NCI-H510A treated with DMSO at 0.1 percent for 48 hours (cell line): ENCODE results near the gene SUPT3H.
"Not testable (repeated sequence)": the region's sequence is repeated elsewhere in the genome, so short reads cannot be mapped to it uniquely, and the experiment has no call there.

Experiments used
- DNase-seq: peaks from one replicate; lab custom pipeline; 2025; lab: John Stamatoyannopoulos, UW

The SUPT3H gene

DNA sequence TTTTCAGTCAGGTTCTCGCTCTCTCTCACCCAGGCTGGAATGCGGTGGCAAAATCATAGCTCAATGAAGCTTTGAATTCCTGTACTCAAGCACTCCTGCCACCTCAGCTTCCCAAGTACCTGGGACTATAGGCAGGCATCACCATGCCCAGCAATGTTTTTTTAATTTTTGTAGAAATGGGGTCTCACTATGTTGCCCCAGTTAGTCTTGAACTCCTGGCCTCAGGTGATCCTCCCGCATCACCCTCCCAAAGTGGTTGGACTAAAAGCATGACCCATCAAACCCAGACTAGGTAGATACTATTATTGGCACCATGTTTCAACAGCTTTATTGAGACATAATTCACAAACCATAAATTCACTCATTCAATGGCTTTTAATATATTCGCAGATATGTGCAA, 122.3 kb downstream of the SUPT3H start:
- DNase-seq: no peak

DNA sequence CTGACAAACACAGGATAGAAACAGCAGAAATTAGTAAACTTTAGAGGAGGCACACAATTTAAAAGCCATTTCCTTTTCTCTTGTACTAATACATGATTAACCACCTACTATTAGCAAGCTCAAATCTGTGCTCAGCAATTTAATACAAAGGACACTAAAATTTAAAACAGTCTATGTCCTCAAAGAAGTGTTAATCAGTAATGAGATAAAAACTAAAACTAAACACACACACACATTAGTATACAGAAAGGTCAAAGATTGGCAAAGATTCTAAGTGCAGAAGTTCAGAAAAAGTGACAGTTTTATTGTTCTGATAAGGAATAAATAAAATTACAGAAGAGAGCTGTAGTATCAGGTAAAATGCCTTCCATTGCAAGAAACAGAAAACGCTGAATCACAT, 123.5 kb downstream of the SUPT3H start:
- DNase-seq: no peak

GRCh38 chr6:45253453-45253852, 124.3 kb downstream of the SUPT3H start:
- DNase-seq: peak; percentile 91

GRCh38 chr6:45231660-45232059, 146.1 kb downstream of the SUPT3H start:
- DNase-seq: no peak

DNA sequence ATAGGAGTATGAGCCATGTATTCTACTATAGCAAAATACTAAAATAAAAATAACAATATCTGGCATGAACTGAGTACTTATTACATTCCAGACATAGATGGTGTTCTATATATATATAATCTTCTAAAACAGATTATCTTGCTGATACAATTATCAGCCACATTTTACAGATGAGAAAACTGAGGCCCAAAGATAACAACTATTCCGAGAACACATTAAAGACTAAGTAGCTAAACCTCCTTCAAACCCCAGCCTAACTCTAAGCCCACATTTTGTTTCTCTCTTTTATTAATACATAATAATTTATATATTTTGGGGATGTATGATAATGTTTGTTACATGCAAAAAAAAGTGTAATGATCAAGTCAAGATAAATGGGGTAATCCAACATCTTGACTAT, 148.3 kb downstream of the SUPT3H start:
- DNase-seq: no peak

- DNase-seq: no peak
These were observed 151.7 kb downstream of the SUPT3H start for GRCh38 chr6:45226081-45226480.

DNA sequence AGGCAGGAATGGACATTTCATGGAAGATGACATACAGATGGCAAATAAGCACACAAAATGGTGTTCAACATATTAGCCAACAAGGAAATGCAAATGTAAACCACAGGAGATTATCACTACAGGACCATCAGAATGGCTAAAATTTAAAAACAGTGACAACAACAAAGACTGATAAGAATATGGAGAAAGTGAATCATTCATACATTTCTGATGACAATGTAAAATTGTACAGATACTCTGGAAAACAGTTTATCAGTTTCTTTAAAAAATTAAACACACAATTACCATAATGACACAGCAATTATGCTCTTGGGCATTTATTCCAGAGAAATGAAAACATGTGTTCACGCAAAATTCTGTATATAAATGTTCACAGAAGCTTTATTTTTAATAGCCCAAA, 155.4 kb downstream of the SUPT3H start:
- DNase-seq: no peak

- DNase-seq: no peak
These were observed 162.0 kb downstream of the SUPT3H start for GRCh38 chr6:45215759-45216158.

DNA sequence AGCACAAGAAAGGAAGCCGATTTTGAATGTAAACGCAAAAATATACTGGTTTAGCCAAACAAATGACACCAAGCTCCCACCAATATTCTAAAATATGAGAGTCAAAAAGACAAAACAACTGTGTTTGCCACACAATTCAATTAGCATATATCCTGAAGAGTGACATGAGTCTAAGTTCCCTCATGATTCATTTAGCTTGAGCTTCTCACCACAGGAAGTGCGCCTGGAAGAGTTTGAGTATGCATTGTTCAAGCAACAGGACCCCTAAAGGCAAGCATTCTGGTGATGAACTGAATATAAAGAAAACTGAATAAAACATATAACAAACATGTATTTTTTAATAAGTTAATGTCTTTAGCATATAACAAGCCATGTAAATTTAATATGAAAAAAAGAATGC, 164.8 kb downstream of the SUPT3H start:
- no peak for DNase-seq

DNA sequence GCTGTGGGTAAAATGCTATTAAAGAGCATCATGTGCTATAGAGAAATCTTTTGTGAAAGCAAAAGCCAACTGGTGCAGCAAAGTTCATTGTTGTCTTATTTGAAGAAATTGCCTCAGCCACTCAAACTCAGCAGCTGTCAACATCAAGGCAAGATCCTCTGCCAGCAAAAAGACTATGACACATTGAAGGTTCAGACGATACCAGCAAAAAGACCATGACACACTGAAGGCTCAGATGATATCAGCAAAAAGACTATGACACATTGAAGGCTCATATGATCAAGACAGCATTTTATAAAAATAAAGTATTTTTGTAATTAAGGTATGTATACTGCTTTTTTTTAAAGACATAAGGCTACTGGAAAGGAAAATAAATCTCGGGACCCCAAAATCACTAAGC, 168.0 kb downstream of the SUPT3H start:
- no peak for DNase-seq

DNA sequence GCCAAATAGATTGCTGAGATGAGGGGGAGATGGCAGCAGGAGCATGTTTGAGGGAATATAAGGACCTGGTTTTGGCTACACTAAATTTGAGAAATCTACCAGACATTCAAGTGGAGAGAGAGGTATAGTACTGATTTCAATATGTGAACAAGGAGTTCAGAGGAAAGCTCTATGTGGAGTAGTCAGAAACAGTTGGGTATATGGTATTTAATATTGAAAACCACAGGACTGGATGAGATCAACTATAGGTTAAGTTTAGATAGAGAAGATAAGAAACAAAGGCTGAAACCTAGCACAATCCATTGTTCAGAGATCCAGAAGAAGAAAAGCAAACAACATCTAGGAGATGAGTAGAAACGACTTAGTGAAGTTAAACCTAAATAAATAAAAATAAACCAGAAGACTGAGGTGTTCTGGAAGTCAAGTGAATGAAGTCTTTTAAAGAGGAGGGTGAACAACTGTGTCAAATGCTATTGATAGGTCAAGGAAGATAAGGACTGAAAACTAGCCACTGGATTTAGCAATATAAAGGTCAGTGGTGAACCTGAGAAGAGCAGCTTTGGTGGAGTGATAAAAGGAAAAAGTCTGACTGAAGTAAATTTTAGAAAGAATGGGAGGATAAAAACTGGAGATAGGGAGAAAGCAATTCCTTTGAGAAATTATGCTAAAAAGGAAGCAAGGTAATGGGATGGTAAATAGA, 170.8 kb downstream of the SUPT3H start:
- DNase-seq: no peak

GRCh38 chr6:45201484-45201883, 176.2 kb downstream of the SUPT3H start:
- no peak for DNase-seq

DNA sequence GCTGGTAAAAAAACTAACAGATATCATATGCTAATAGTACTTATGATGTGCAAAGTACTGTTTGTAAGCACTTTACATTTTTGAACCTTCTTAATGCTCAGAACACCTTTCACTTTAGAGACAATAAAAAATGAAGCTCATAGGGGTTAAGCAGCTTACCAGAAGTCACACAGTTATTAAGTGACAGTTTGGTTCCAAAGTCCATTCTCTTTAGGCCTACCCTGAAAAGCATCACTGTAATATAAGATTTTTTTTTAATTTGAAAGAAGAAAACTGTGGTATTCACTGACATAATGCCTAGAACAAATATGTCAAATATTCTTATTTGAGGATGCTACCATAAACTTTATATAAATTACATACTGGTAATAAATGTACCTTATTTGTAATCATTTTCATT, 177.2 kb downstream of the SUPT3H start:
- DNase-seq: no peak

- DNase-seq: no peak
These were observed 178.2 kb downstream of the SUPT3H start for GRCh38 chr6:45199554-45199953.

- no peak for DNase-seq
These were observed 181.6 kb downstream of the SUPT3H start for GRCh38 chr6:45196121-45196520.

GRCh38 chr6:45195137-45195536, 182.6 kb downstream of the SUPT3H start:
- DNase-seq: no peak

DNA sequence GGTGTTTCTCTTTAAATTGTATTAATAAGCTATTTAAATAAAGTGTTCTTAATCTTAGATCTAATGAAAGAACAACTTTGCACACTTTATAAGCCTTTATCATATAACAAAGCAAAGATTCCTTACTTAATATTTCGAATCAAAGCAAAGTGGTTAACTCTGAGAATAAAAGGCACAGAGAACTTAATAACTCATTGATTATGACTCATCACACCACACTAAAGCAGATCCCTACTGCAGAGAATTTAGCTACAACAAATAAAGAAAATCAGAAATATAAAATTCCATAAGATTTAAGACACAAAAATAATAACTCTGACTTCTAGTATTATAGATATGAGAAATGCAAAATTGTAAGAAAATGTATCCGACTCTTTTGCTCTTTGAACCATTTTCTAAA, 185.2 kb downstream of the SUPT3H start:
- no peak for DNase-seq

- no peak for DNase-seq
These were observed 186.3 kb downstream of the SUPT3H start for GRCh38 chr6:45191414-45191813.

DNA sequence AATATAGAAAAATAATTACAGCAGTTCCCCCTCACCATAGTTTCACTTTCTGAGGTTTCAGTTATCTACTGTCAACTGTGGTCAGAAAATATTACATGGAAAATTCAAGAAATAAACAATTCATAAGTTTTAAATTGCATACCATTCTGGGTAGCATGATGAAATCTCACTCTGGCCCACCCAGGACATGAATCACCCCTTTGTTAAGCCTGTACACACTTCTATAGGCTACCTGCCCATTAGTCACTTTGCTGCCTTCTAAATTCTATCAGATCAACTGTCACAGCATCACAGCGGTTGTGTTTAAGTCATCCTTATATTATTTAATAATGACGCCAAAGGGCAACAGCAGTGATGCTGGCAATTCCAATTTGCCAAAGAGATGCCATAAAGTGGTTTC, 189.9 kb downstream of the SUPT3H start:
- no peak for DNase-seq

DNA sequence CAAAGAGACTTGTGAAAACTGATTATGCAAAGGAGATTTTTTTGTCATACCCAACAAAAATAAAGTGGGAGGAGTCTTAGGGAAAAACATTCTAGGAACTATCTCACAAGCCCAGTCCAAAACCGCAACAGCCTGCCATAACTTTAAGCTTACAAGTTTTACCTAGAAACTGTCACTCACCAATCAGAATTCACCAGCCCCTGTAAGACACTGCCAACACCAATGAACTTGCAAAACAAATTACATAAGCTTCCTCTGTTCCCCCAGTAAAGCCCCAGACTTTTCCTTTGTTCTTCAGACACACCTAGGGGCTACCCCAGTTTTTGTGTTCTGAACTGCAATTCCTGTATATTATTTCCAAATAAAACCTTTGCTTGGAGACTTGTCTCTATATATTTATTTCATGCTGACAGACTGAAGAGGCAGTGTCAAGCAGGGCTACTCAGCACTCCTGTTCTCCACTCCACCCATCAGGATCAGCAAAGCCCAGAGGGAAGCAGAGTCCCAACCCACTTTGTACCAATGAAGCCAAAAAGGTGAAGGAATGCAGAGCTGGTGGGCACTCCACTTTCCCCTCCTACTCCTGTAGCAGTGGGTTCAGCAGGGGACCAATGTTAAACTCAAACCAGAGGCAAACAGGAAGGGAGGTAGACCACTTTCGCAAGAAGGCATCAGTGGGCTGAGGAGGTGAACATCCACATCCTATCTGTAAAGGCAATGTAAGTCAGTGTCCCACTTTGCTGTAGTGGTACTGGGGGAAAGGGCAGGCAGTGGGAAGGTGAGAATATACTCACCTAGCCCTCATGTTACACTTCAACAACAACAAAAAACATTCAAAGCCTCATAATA, 192.1 kb downstream of the SUPT3H start:
- DNase-seq: no peak

DNA sequence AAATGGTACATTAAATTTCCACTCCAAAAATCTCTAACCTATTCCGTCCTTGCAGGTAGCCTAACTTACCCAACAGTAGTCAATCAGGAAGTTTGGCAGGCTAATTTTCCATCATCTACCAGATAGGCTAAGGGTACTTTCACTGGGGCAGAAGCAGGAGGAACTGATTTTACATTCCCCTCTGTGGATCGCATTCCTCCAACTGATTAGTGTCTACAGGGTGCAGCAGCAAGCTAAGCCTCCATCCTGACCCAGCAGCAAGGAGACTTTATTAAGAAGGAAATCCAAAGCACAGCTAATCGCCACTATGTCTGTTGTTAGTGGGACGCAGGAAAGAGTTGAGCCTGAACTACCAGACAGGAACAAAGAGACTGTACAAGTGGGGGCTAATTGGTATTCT, 192.8 kb downstream of the SUPT3H start:
- no peak for DNase-seq

- DNase-seq: no peak
These were observed 193.7 kb downstream of the SUPT3H start for GRCh38 chr6:45184040-45184439.

DNA sequence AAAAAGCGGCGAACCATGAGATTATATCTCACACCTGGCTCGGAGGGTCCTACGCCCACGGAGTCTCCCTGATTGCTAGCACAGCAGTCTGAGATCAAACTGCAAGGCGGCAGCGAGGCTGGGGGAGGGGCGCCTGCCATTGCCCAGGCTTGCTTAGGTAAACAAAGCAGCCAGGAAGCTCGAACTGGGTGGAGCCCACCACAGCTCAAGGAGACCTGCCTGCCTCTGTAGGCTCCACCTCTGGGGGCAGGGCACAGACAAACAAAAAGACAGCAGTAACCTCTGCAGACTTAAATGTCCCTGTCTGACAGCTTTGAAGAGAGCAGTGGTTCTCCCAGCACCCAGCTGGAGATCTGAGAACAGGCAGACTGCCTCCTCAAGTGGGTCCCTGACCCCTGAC, 201.4 kb downstream of the SUPT3H start:
- DNase-seq: not testable (repeated sequence)

- DNase-seq: no peak
These were observed 202.5 kb downstream of the SUPT3H start for GRCh38 chr6:45175272-45175671.
